ENCODE data around the gene DBI. TPM values are rescaled to one million over a fixed set of nuclear protein-coding genes. Genes with fewer than 3 reads are reported as not detected.
"Not testable (repeated sequence)": the region's sequence is repeated elsewhere in the genome, so short reads cannot be mapped to it uniquely, and the experiment has no call there.

Gene DBI
- total RNA-seq, 1 donor from 2014 or later, result 194 TPM

GRCh38 chr2:119393971-119394748, 27.4 kb downstream of the DBI start:
- DNase-seq (ENCODE audit: low spot score) (no peak), ATAC-seq (no peak)

GRCh38 chr2:119397196-119397595, 30.4 kb downstream of the DBI start:
- no peak for DNase-seq (ENCODE audit: low spot score)

GRCh38 chr2:119402106-119402505, 35.3 kb downstream of the DBI start:
- no peak for ATAC-seq
- no peak for DNase-seq (ENCODE audit: low spot score)

More at GRCh38 chr2:119397196-119397595, 30.4 kb downstream of the DBI start:
- ATAC-seq, result no peak

GRCh38 chr2:119402645-119403560, 36.1 kb downstream of the DBI start:
- DNase-seq (ENCODE audit: low spot score) (peak; percentile 90), ATAC-seq (peak; percentile 92)

- not testable (repeated sequence) for ATAC-seq
Measured at GRCh38 chr2:119403618-119404017, 36.8 kb downstream of the DBI start.

GRCh38 chr2:119405151-119405550, 38.4 kb downstream of the DBI start:
- no peak for DNase-seq (ENCODE audit: low spot score)
- ATAC-seq, result no peak

More at GRCh38 chr2:119403618-119404017, 36.8 kb downstream of the DBI start:
- not testable (repeated sequence) for DNase-seq (ENCODE audit: low spot score)

GRCh38 chr2:119407430-119408220, 40.8 kb downstream of the DBI start:
- DNase-seq (ENCODE audit: low spot score) (peak; percentile 59), ATAC-seq (peak; percentile 92)

GRCh38 chr2:119408221-119408619, 41.4 kb downstream of the DBI start:
- no peak for DNase-seq (ENCODE audit: low spot score)
- ATAC-seq, result peak; percentile 72

- DNase-seq (ENCODE audit: low spot score), result no peak
- ATAC-seq, result no peak
Measured at GRCh38 chr2:119409506-119409905, 42.7 kb downstream of the DBI start.

GRCh38 chr2:119414894-119415293, 48.1 kb downstream of the DBI start:
- DNase-seq (ENCODE audit: low spot score) (no peak), ATAC-seq (no peak)

- no peak for ATAC-seq
- no peak for DNase-seq (ENCODE audit: low spot score)
Measured at GRCh38 chr2:119415630-119416029, 48.9 kb downstream of the DBI start.

GRCh38 chr2:119416299-119416923, 49.6 kb downstream of the DBI start:
- DNase-seq (ENCODE audit: low spot score), result no peak
- ATAC-seq, result no peak

- DNase-seq (ENCODE audit: low spot score) (no peak), ATAC-seq (no peak)
Measured at GRCh38 chr2:119417908-119418307, 51.1 kb downstream of the DBI start.

- DNase-seq (ENCODE audit: low spot score) (no peak), ATAC-seq (no peak)
Measured at GRCh38 chr2:119419065-119419464, 52.3 kb downstream of the DBI start.

GRCh38 chr2:119419803-119420508, 53.2 kb downstream of the DBI start:
- no peak for DNase-seq (ENCODE audit: low spot score)

GRCh38 chr2:119421304-119421703, 54.5 kb downstream of the DBI start:
- DNase-seq (ENCODE audit: low spot score) (no peak), ATAC-seq (no peak)

More at GRCh38 chr2:119419803-119420508, 53.2 kb downstream of the DBI start:
- peak; percentile 26 for ATAC-seq

GRCh38 chr2:119421741-119422140, 55.0 kb downstream of the DBI start:
- DNase-seq (ENCODE audit: low spot score) (no peak), ATAC-seq (no peak)

Data from left lobe of liver (tissue), 2 donors.